MG63 (cell line): ENCODE data around the gene MUC6. TPM values are rescaled to one million over a fixed set of nuclear protein-coding genes. Genes with fewer than 3 reads are reported as not detected.

Source experiments
- DNase-seq: peaks from one replicate; pipeline ENCODE4 v3.0.0-alpha.2; 2020
- H3K27me3 ChIP-seq: fragments of 250-450 bp; sonication (Bioruptor Pico); 2 replicates; pipeline ENCODE4 v1.5.1; 2020; ENCODE audit warnings: mild to moderate bottlenecking, moderate library complexity
- H3K36me3 ChIP-seq: fragments of 250-450 bp; sonication (Bioruptor Pico); 2 replicates; pipeline ENCODE4 v1.5.1; 2020; ENCODE audit warnings: mild to moderate bottlenecking, moderate library complexity
- H3K4me3 ChIP-seq: fragments of 250-450 bp; sonication (Bioruptor Pico); 2 replicates; pipeline ENCODE4 v1.5.1; 2020; ENCODE audit warnings: mild to moderate bottlenecking, moderate library complexity
- H3K9me3 ChIP-seq: fragments of 250-450 bp; sonication (Bioruptor Pico); 2 replicates; pipeline ENCODE4 v1.5.1; 2020; ENCODE audit warnings: mild to moderate bottlenecking, moderate library complexity
- total RNA-seq: library from RNA; depleted of rRNA; stranded (reverse); fragments of >200 nt; shearing (Covaris generic); gene quantifications from 2 replicates; pipeline ENCODE4 v1.2.3, GENCODE V29; 2014; ENCODE audit warnings: low replicate concordance; rRNA removed

The MUC6 gene
- total RNA-seq, result not detected in 2 replicates

- H3K9me3 ChIP-seq, result no peaks in the 10 kb centered on the region
- no peak for DNase-seq
- no peak within 1 kb of the TSS for H3K4me3 ChIP-seq
- no peaks in the 10 kb centered on the region for H3K36me3 ChIP-seq
- no peaks in the 10 kb centered on the region for H3K27me3 ChIP-seq
These were observed at the start of gene MUC6 for GRCh38 chr11:1036303-1036923. MUC6 (minus strand) TSS chr11:1036718; CDS start chr11:1036655, 63 bp downstream.

GRCh38 chr11:1085440-1086170 is 49.1 kb upstream of the MUC6 start:
- Histone ChIP-seq H3K27me3 (no peaks in the 10 kb centered on the region; the same call in 1 of the 2 replicates), H3K4me3 (no peak overlapping the region), H3K36me3 (no peaks in the 10 kb centered on the region), H3K9me3 (no peaks in the 10 kb centered on the region)
- no peak for DNase-seq

- Histone ChIP-seq H3K27me3 (no peaks in the 10 kb centered on the region; the same call in 1 of the 2 replicates), H3K36me3 (no peaks in the 10 kb centered on the region), H3K4me3 (no peak overlapping the region), H3K9me3 (no peaks in the 10 kb centered on the region)
- DNase-seq, result no peak
These were observed 48.3 kb upstream of the MUC6 start for GRCh38 chr11:1084561-1085439.

- DNase-seq, result no peak
- Histone ChIP-seq H3K4me3 (no peak overlapping the region), H3K36me3 (no peaks in the 10 kb centered on the region), H3K9me3 (no peaks in the 10 kb centered on the region), H3K27me3 (no peaks in the 10 kb centered on the region; the same call in 1 of the 2 replicates)
These were observed 47.4 kb upstream of the MUC6 start for GRCh38 chr11:1083621-1084551.

GRCh38 chr11:1082728-1083620 is 46.5 kb upstream of the MUC6 start:
- Histone ChIP-seq H3K36me3 (no peaks in the 10 kb centered on the region), H3K27me3 (no peaks in the 10 kb centered on the region; the same call in 1 of the 2 replicates), H3K9me3 (no peaks in the 10 kb centered on the region), H3K4me3 (no peak overlapping the region)
- DNase-seq, result no peak

- no peaks in the 10 kb centered on the region for H3K9me3 ChIP-seq
- H3K27me3 ChIP-seq, result no peaks in the 10 kb centered on the region; the same call in 1 of the 2 replicates
- DNase-seq, result no peak
- no peak overlapping the region for H3K4me3 ChIP-seq
- no peaks in the 10 kb centered on the region for H3K36me3 ChIP-seq
These were observed 45.8 kb upstream of the MUC6 start for GRCh38 chr11:1082346-1082727.

GRCh38 chr11:1081601-1082311 is 45.2 kb upstream of the MUC6 start:
- no peak overlapping the region for H3K4me3 ChIP-seq
- no peaks in the 10 kb centered on the region for H3K9me3 ChIP-seq
- no peaks in the 10 kb centered on the region; the same call in 1 of the 2 replicates for H3K27me3 ChIP-seq
- DNase-seq, result no peak
- H3K36me3 ChIP-seq, result no peaks in the 10 kb centered on the region

GRCh38 chr11:1078191-1078601 is 41.7 kb upstream of the MUC6 start:
- no peak for DNase-seq
- Histone ChIP-seq H3K36me3 (no peaks in the 10 kb centered on the region), H3K9me3 (no peaks in the 10 kb centered on the region), H3K27me3 (no peaks in the 10 kb centered on the region), H3K4me3 (no peak overlapping the region)

GRCh38 chr11:1077417-1078119 is 41.0 kb upstream of the MUC6 start:
- Histone ChIP-seq H3K9me3 (no peaks in the 10 kb centered on the region), H3K4me3 (no peak overlapping the region), H3K36me3 (no peaks in the 10 kb centered on the region), H3K27me3 (no peaks in the 10 kb centered on the region)
- no peak for DNase-seq

GRCh38 chr11:1077033-1077416 is 40.5 kb upstream of the MUC6 start:
- Histone ChIP-seq H3K27me3 (no peaks in the 10 kb centered on the region), H3K36me3 (no peaks in the 10 kb centered on the region), H3K9me3 (no peaks in the 10 kb centered on the region), H3K4me3 (no peak overlapping the region)
- no peak for DNase-seq

GRCh38 chr11:1076061-1076665 is 39.6 kb upstream of the MUC6 start:
- no peaks in the 10 kb centered on the region for H3K9me3 ChIP-seq
- no peaks in the 10 kb centered on the region for H3K27me3 ChIP-seq
- no peak for DNase-seq
- no peak overlapping the region for H3K4me3 ChIP-seq
- no peaks in the 10 kb centered on the region for H3K36me3 ChIP-seq

- Histone ChIP-seq H3K4me3 (no peak overlapping the region), H3K36me3 (no peaks in the 10 kb centered on the region), H3K9me3 (no peaks in the 10 kb centered on the region), H3K27me3 (no peaks in the 10 kb centered on the region)
- DNase-seq, result no peak
These were observed 38.9 kb upstream of the MUC6 start for GRCh38 chr11:1075341-1075911.

GRCh38 chr11:1074244-1075221 is 38.0 kb upstream of the MUC6 start, which contains the start of gene MUC2:
MUC2 (plus strand) TSS chr11:1074874.
- DNase-seq, result no peak
- H3K9me3 ChIP-seq, result no peaks in the 10 kb centered on the region
- no peaks in the 10 kb centered on the region for H3K27me3 ChIP-seq
- no peaks in the 10 kb centered on the region for H3K36me3 ChIP-seq
- H3K4me3 ChIP-seq, result no peak within 1 kb of the TSS
